T1000 (cell line): Measurements from ENCODE around the gene PHLDB3.

ENCODE experiments used
- DNase-seq: peaks from one replicate; lab custom pipeline; 2025; ENCODE audit warnings: mixed read lengths; lab: John Stamatoyannopoulos, UW

PHLDB3 gene

GRCh38 chr19:43496960-43497359, 7.6 kb downstream of the PHLDB3 start:
- no peak for DNase-seq

- no peak for DNase-seq
Observed at GRCh38 chr19:43495082-43495481, 9.5 kb downstream of the PHLDB3 start.

GRCh38 chr19:43490759-43491158, 13.8 kb downstream of the PHLDB3 start:
- DNase-seq, result no peak

- no peak for DNase-seq
Observed at GRCh38 chr19:43489979-43490599, 14.5 kb downstream of the PHLDB3 start.

GRCh38 chr19:43489310-43489709, 15.2 kb downstream of the PHLDB3 start:
- DNase-seq, result no peak

- no peak for DNase-seq
Observed at GRCh38 chr19:43488179-43488578, 16.4 kb downstream of the PHLDB3 start.

- no peak for DNase-seq
Observed at GRCh38 chr19:43486412-43486811, 18.1 kb downstream of the PHLDB3 start.

- no peak for DNase-seq
Observed at GRCh38 chr19:43485951-43486350, 18.6 kb downstream of the PHLDB3 start.

GRCh38 chr19:43483281-43483680, 21.3 kb downstream of the PHLDB3 start:
- no peak for DNase-seq

- no peak for DNase-seq
Observed at GRCh38 chr19:43482193-43482592, 22.4 kb downstream of the PHLDB3 start.

- DNase-seq, result no peak
Observed at GRCh38 chr19:43481701-43482100, 22.8 kb downstream of the PHLDB3 start.

- DNase-seq, result no peak
Observed at GRCh38 chr19:43480574-43480973, 24.0 kb downstream of the PHLDB3 start.

- no peak for DNase-seq
Observed at GRCh38 chr19:43479961-43480561, 24.5 kb downstream of the PHLDB3 start.

- no peak for DNase-seq
Observed at GRCh38 chr19:43479226-43479625, 25.3 kb downstream of the PHLDB3 start.

GRCh38 chr19:43478323-43478722, 26.2 kb downstream of the PHLDB3 start:
- no peak for DNase-seq

- no peak for DNase-seq
Observed at GRCh38 chr19:43476606-43477005, 27.9 kb downstream of the PHLDB3 start.

GRCh38 chr19:43474986-43475705, 29.4 kb downstream of the PHLDB3 start:
- peak; percentile 90 for DNase-seq

GRCh38 chr19:43474487-43474886, 30.1 kb downstream of the PHLDB3 start:
- DNase-seq, result no peak

- no peak for DNase-seq
Observed at GRCh38 chr19:43471091-43471490, 33.5 kb downstream of the PHLDB3 start.

- peak; percentile 63 for DNase-seq
Observed at GRCh38 chr19:43470288-43470687, 34.3 kb downstream of the PHLDB3 start.

- no peak for DNase-seq
Observed at GRCh38 chr19:43469160-43469480, 35.4 kb downstream of the PHLDB3 start.

- DNase-seq, result no peak
Observed at GRCh38 chr19:43468354-43469159, 36.0 kb downstream of the PHLDB3 start.

GRCh38 chr19:43467730-43468129, 36.8 kb downstream of the PHLDB3 start:
- DNase-seq, result no peak
